Caco-2 (cell line): ENCODE measurements around the gene LDB2. TPM values are rescaled to one million over a fixed set of nuclear protein-coding genes. Genes with fewer than 3 reads are reported as not detected.

Experiments
- BruUV-seq: library from RNA; stranded (reverse); fragments of 400-500 nt; replicated peaks from 2 replicates; lab custom pipeline; 2021; lab: Mats Ljungman, UMichigan
- CTCF ChIA-PET: fragments of 300-600 bp; sonication (Branson Sonifier 250); formaldehyde crosslinking; loops from one replicate; lab custom pipeline; 2022; ENCODE audit warnings: antibody characterized with exemption; lab: Charles Lee
- POLR2A ChIA-PET: fragments of 300-600 bp; sonication (Branson Sonifier 250); formaldehyde crosslinking; loops from one replicate; lab custom pipeline; 2022; ENCODE audit warnings: antibody characterized with exemption; lab: Charles Lee
- DNase-seq, 2 experiments: peaks; one replicate each; pipeline versions ENCODE4 v3.0.0 to v3.0.0-alpha.2; 2020 to 2022
- H3K27me3 ChIP-seq: replicated peaks from 2 replicates; pipeline ENCODE4 v1.6.0; 2011; ENCODE audit warnings: low read length; ENCODE audit not compliant: control insufficient read depth, insufficient read depth
- H3K36me3 ChIP-seq: 2 replicates; pipeline ENCODE4 v1.5.1; 2011; ENCODE audit warnings: low read length; ENCODE audit not compliant: control insufficient read depth, insufficient read depth
- H3K4me1 ChIP-seq: fragments of 250-450 bp; sonication (Bioruptor Pico); 2 replicates; pipeline ENCODE4 v1.5.1; 2020; ENCODE audit warnings: mild to moderate bottlenecking
- H3K4me3 ChIP-seq: 2 replicates; pipeline ENCODE4 v1.5.1; 2011; ENCODE audit warnings: low read depth, mild to moderate bottlenecking, control low read depth, low read length
- H3K9me3 ChIP-seq: fragments of 250-450 bp; sonication (Bioruptor Pico); 2 replicates; pipeline ENCODE4 v1.5.1; 2020; ENCODE audit warnings: mild to moderate bottlenecking, moderate library complexity
- H3K27ac Mint-ChIP-seq: one replicate; pipeline ENCODE4 v1.8.0; 2022; ENCODE audit warnings: mixed read lengths; ENCODE audit not compliant: unreplicated experiment
- H3K27me3 Mint-ChIP-seq: one replicate; pipeline ENCODE4 v1.8.0; 2022; ENCODE audit warnings: mixed read lengths; ENCODE audit not compliant: insufficient read depth, unreplicated experiment
- H3K36me3 Mint-ChIP-seq: one replicate; pipeline ENCODE4 v1.8.0; 2022; ENCODE audit warnings: mild to moderate bottlenecking, mixed read lengths; ENCODE audit not compliant: insufficient read depth, unreplicated experiment
- H3K4me1 Mint-ChIP-seq: one replicate; pipeline ENCODE4 v1.8.0; 2022; ENCODE audit warnings: low read depth, mixed read lengths; ENCODE audit not compliant: unreplicated experiment
- H3K4me3 Mint-ChIP-seq: one replicate; pipeline ENCODE4 v1.8.0; 2022; ENCODE audit warnings: mild to moderate bottlenecking, moderate library complexity, mixed read lengths; ENCODE audit not compliant: unreplicated experiment
- H3K9me3 Mint-ChIP-seq: one replicate; pipeline ENCODE4 v1.8.0; 2022; ENCODE audit warnings: mixed read lengths; ENCODE audit not compliant: unreplicated experiment
- CTCF ChIP-seq, 2 experiments: fragments of 200-600 bp in 1 of 2; IDR thresholded peaks; 1 replicate in 1 of 2; 2 replicates in 1 of 2; pipeline versions ENCODE4 v1.5.1 to v1.8.0; 2011 to 2022; ENCODE audit warnings: antibody characterized with exemption in 1 of 2, control low read depth in 1 of 2, inconsistent platforms in 1 of 2, low read depth in 1 of 2, low read length in 1 of 2, mild to moderate bottlenecking in 1 of 2, moderate library complexity in 1 of 2; ENCODE audit not compliant: insufficient read depth in 1 of 2, severe bottlenecking in 1 of 2, unreplicated experiment in 1 of 2
- intact Hi-C: fragments of 100-400 bp; cut with micrococcal nuclease; formaldehyde crosslinking; loops from one replicate; pipeline ENCODE4 v1.10.0; 2022; ENCODE audit not compliant: unreplicated experiment
- total RNA-seq: library from RNA; stranded (reverse); gene quantifications from 2 replicates; pipeline ENCODE4 v1.2.3, GENCODE V29; 2022

Gene LDB2
- total RNA-seq, 1 experiment from 2014 or later, result not detected

GRCh38 chr4:16671741-16672140 is 226.7 kb downstream of the LDB2 start:
- H3K27me3 Mint-ChIP-seq, result peaks cover 10% of the 10 kb centered on the region
- H3K4me1 Mint-ChIP-seq, result no peaks in the 10 kb centered on the region
- no peaks in the 10 kb centered on the region for H3K27me3 ChIP-seq
- H3K36me3 ChIP-seq, result no peaks in the 10 kb centered on the region
- no peaks in the 10 kb centered on the region for H3K4me1 ChIP-seq
- H3K27ac Mint-ChIP-seq, result no peak overlapping the region
- no peaks in the 10 kb centered on the region for H3K9me3 Mint-ChIP-seq
- CTCF ChIA-PET, result no interaction called here
- H3K9me3 ChIP-seq, result no peaks in the 10 kb centered on the region
- no peak for TF ChIP-seq CTCF (IDR thresholded peaks at IDR 0.05; ENCODE audit: insufficient read depth in 1 of 2, low read depth in 1 of 2, low read length in 1 of 2, severe bottlenecking in 1 of 2, unreplicated experiment in 1 of 2)
- intact Hi-C loops, result no loop called here
- H3K4me3 ChIP-seq, result no peak overlapping the region
- no peak overlapping the region for H3K4me3 Mint-ChIP-seq
- BruUV-seq, result no TSS peak
- POLR2A ChIA-PET, result no interaction called here
- DNase-seq, result no peak
- no peaks in the 10 kb centered on the region for H3K36me3 Mint-ChIP-seq

- intact Hi-C loops, result no loop called here
- H3K4me3 Mint-ChIP-seq, result no peak overlapping the region
- no peaks in the 10 kb centered on the region for H3K36me3 Mint-ChIP-seq
- no peaks in the 10 kb centered on the region for H3K9me3 Mint-ChIP-seq
- H3K27ac Mint-ChIP-seq, result no peak overlapping the region
- H3K27me3 Mint-ChIP-seq, result peaks cover 8% of the 10 kb centered on the region
- POLR2A ChIA-PET, result no interaction called here
- no peaks in the 10 kb centered on the region for H3K4me1 Mint-ChIP-seq
- no peaks in the 10 kb centered on the region for H3K27me3 ChIP-seq
- H3K4me1 ChIP-seq, result no peaks in the 10 kb centered on the region
- CTCF ChIA-PET, result no interaction called here
- no peaks in the 10 kb centered on the region for H3K9me3 ChIP-seq
- no peak overlapping the region for H3K4me3 ChIP-seq
- no peaks in the 10 kb centered on the region for H3K36me3 ChIP-seq
- TF ChIP-seq CTCF (IDR thresholded peaks at IDR 0.05; ENCODE audit: insufficient read depth in 1 of 2, low read depth in 1 of 2, low read length in 1 of 2, severe bottlenecking in 1 of 2, unreplicated experiment in 1 of 2), result no peak
- DNase-seq, result no peak
- BruUV-seq, result no TSS peak
These were observed 227.7 kb downstream of the LDB2 start for GRCh38 chr4:16670727-16671126.

GRCh38 chr4:16669036-16669435 is 229.4 kb downstream of the LDB2 start:
- no peak for TF ChIP-seq CTCF (IDR thresholded peaks at IDR 0.05; ENCODE audit: insufficient read depth in 1 of 2, low read depth in 1 of 2, low read length in 1 of 2, severe bottlenecking in 1 of 2, unreplicated experiment in 1 of 2)
- Histone ChIP-seq H3K9me3 (no peaks in the 10 kb centered on the region), H3K27me3 (no peaks in the 10 kb centered on the region), H3K4me3 (no peak overlapping the region), H3K4me1 (no peaks in the 10 kb centered on the region), H3K36me3 (no peaks in the 10 kb centered on the region)
- Mint-ChIP-seq H3K36me3 (no peaks in the 10 kb centered on the region), H3K9me3 (peaks cover 2% of the 10 kb centered on the region), H3K27me3 (peaks cover 11% of the 10 kb centered on the region), H3K4me3 (no peak overlapping the region), H3K27ac (no peak overlapping the region), H3K4me1 (no peaks in the 10 kb centered on the region)
- no TSS peak for BruUV-seq
- intact Hi-C loops, result no loop called here
- DNase-seq, result no peak
- POLR2A ChIA-PET, result no interaction called here
- CTCF ChIA-PET, result no interaction called here
